Transverse colon (tissue), 4 donors: ENCODE results near the gene SPRTN.

Source experiments
- CTCF ChIP-seq, 5 experiments: fragments of 200-600 bp in 3 of 5; fragments of 450-650 bp in 2 of 5; sonication (generic) in 3 of 5; IDR thresholded peaks; 1 replicate in 2 of 5; 2 replicates in 3 of 5; pipeline ENCODE4 v1.5.1; 2016 to 2017; ENCODE audit warnings: antibody characterized with exemption in 5 of 5, inconsistent platforms in 3 of 5, mild to moderate bottlenecking in 2 of 5, moderate library complexity in 1 of 5
- POLR2AphosphoS5 ChIP-seq, 3 donors: sonication (generic); formaldehyde crosslinking; IDR thresholded peaks; one replicate each; pipeline ENCODE4 v1.6.1; 2016; ENCODE audit warnings: antibody characterized with exemption in 3 of 3

- no peak for TF ChIP-seq CTCF (IDR thresholded peaks at IDR 0.05)
- TF ChIP-seq POLR2AphosphoS5 (IDR thresholded peaks at IDR 0.05): no peak
These were observed 10.3 kb downstream of the SPRTN start for GRCh38 chr1:231348442-231348841.
